K562 (cell line): ENCODE data around the gene PDE2A. TPM values are rescaled to one million over a fixed set of nuclear protein-coding genes. Genes with fewer than 3 reads are reported as not detected.

Experiments
- ATAC-seq: fragments of 200-7000 bp; cut with Tn5 transposase; 3 replicates; pipeline ENCODE4 v1.9.1; 2020; ENCODE audit warnings: moderate library complexity
- BruUV-seq: library from RNA; stranded (reverse); fragments of 400-500 nt; replicated peaks from 2 replicates; lab custom pipeline; 2021; lab: Mats Ljungman, UMichigan
- CTCF ChIA-PET: fragments of 300-600 bp; formaldehyde crosslinking; extraction: SDS; loops from one replicate; lab custom pipeline; 2021; ENCODE audit warnings: low intra/inter-chr PET ratio; lab: Yijun Ruan, JAX
- POLR2A ChIA-PET: fragments of 300-600, 350-650 bp; sonication (Branson Sonifier 250); formaldehyde crosslinking; extraction: SDS; loops from one replicate; lab custom pipeline; 2021; ENCODE audit warnings: antibody characterized with exemption, inconsistent platforms; lab: Yijun Ruan, JAX
- DNase-seq, 4 experiments: peaks; one replicate each; pipeline versions ENCODE4 v3.0.0 to v3.0.0-alpha.2; 2011 to 2018; ENCODE audit warnings: low spot score in 3 of 4, mixed read lengths in 3 of 4; ENCODE audit errors: extremely low read depth in 1 of 4
- FAIRE-seq: peaks from 2 replicates; lab custom pipeline; 2011; peaks lifted over from hg19 to GRCh38; lab: Jason Lieb, UNC
- H2AFZ ChIP-seq: 2 replicates; pipeline ENCODE4 v1.6.0; 2011; ENCODE audit warnings: low read depth, low read length, control low read depth, inconsistent platforms
- H3K27ac ChIP-seq: fragments of 200-600 bp; 3 replicates; pipeline ENCODE4 v1.8.0; 2011; ENCODE audit warnings: low read depth, mild to moderate bottlenecking, control low read depth, inconsistent platforms, low read length, moderate library complexity, mixed read lengths; ENCODE audit errors: extremely low read depth
- H3K27me3 ChIP-seq, 2 experiments: fragments of 300-600 bp in 1 of 2; 2 replicates in 1 of 2; 3 replicates in 1 of 2; pipeline versions ENCODE4 v1.6.0 to v1.8.0; 2011; ENCODE audit warnings: inconsistent platforms in 2 of 2, low read length in 2 of 2, mild to moderate bottlenecking in 1 of 2, mixed read lengths in 1 of 2, moderate library complexity in 1 of 2; ENCODE audit not compliant: control insufficient read depth in 2 of 2, insufficient read depth in 2 of 2
- H3K36me3 ChIP-seq: fragments of 300-600 bp; 3 replicates; pipeline ENCODE4 v1.8.0; 2011; ENCODE audit warnings: mild to moderate bottlenecking, low read length, inconsistent platforms; ENCODE audit not compliant: control insufficient read depth, insufficient read depth
- H3K4me1 ChIP-seq, 2 experiments: fragments of 200-600 bp in 1 of 2; replicated peaks in 1 of 2; 2 replicates in 1 of 2; 3 replicates in 1 of 2; pipeline versions ENCODE4 v1.5.1 to v1.8.0; 2011; ENCODE audit warnings: inconsistent platforms in 2 of 2, low read length in 2 of 2, mild to moderate bottlenecking in 1 of 2, mixed read lengths in 1 of 2, moderate library complexity in 1 of 2; ENCODE audit not compliant: control insufficient read depth in 2 of 2, insufficient read depth in 2 of 2
- H3K4me2 ChIP-seq: 2 replicates; pipeline ENCODE4 v1.6.1; 2011; ENCODE audit warnings: low read length, control low read depth, inconsistent platforms, mixed read lengths; ENCODE audit not compliant: insufficient read depth
- H3K4me3 ChIP-seq: fragments of 200-600 bp; sonication (generic), shearing (Covaris generic); 2 replicates; pipeline ENCODE4 v1.5.1; 2016; ENCODE audit warnings: control low read depth, inconsistent platforms
- H3K79me2 ChIP-seq: fragments of 200-600 bp; 3 replicates; pipeline ENCODE4 v1.8.0; 2011; ENCODE audit warnings: low read length, inconsistent platforms; ENCODE audit not compliant: control insufficient read depth, insufficient read depth
- H3K9ac ChIP-seq, 2 experiments: 2 replicates each; pipeline versions ENCODE4 v1.6.0 to v1.6.1; 2011; ENCODE audit warnings: low read depth in 2 of 2, low read length in 2 of 2, control low read depth in 1 of 2, inconsistent platforms in 1 of 2, mild to moderate bottlenecking in 1 of 2, mixed read lengths in 1 of 2; ENCODE audit not compliant: insufficient read depth in 1 of 2
- H3K9me1 ChIP-seq: one replicate; pipeline ENCODE4 v1.6.0; 2011; ENCODE audit warnings: inconsistent platforms, mild to moderate bottlenecking, low read length, moderate library complexity; ENCODE audit not compliant: control insufficient read depth, insufficient read depth
- H3K9me3 ChIP-seq: replicated peaks from 2 replicates; pipeline ENCODE4 v1.5.1; 2011; ENCODE audit warnings: low read depth, low read length, inconsistent platforms; ENCODE audit not compliant: control insufficient read depth, insufficient read depth
- H4K20me1 ChIP-seq: replicated peaks from 2 replicates; pipeline ENCODE4 v1.6.1; 2011; ENCODE audit warnings: low read length, inconsistent platforms, mixed read lengths; ENCODE audit not compliant: control insufficient read depth, insufficient read depth
- CBX5 ChIP-seq: IDR thresholded peaks from 2 replicates; pipeline ENCODE4 v1.6.1; 2014; ENCODE audit warnings: low read depth, borderline replicate concordance
- CSDE1 ChIP-seq, 2 experiments: fragments of 450-650 bp; IDR thresholded peaks; 2 replicates each; pipeline ENCODE4 v1.6.1; 2016; ENCODE audit warnings: mild to moderate bottlenecking in 1 of 2
- ILF3 ChIP-seq: fragments of 450-650 bp; IDR thresholded peaks from 2 replicates; pipeline ENCODE4 v1.6.1; 2018; ENCODE audit warnings: antibody characterized with exemption, mild to moderate bottlenecking, moderate library complexity, borderline replicate concordance
- SMAD1 ChIP-seq: fragments of 150-350 bp; IDR thresholded peaks from 2 replicates; pipeline ENCODE4 v1.6.1; 2014; ENCODE audit warnings: low read length, low read depth; ENCODE audit not compliant: partially characterized antibody
- STAG1 ChIP-seq: sonication (generic); formaldehyde crosslinking; IDR thresholded peaks from 2 replicates; pipeline ENCODE4 v1.5.0; 2020; ENCODE audit warnings: missing genetic modification reagents, borderline replicate concordance
- STAT5A ChIP-seq: IDR thresholded peaks from 2 replicates; pipeline ENCODE4 v1.6.1; 2012; ENCODE audit warnings: low read length, inconsistent platforms, borderline replicate concordance
- SUPT5H ChIP-seq: fragments of 450-650 bp; IDR thresholded peaks from 2 replicates; pipeline ENCODE4 v1.6.1; 2016
- ZNF512 ChIP-seq: IDR thresholded peaks from 2 replicates; pipeline ENCODE4 v1.6.1; 2016; ENCODE audit warnings: missing genetic modification characterization, missing compliant biosample characterization
- ZNF609 ChIP-seq: sonication (generic); formaldehyde crosslinking; IDR thresholded peaks from 2 replicates; pipeline ENCODE4 v1.8.1; 2023; ENCODE audit warnings: missing genetic modification reagents, mild to moderate bottlenecking, borderline replicate concordance
- WGBS: fragments of 100-300 bp; shearing (Covaris generic); methylation state at CpG from one replicate; pipeline ENCODE4 v1.1.6; 2016; ENCODE audit warnings: low coverage, mixed read lengths; ENCODE audit not compliant: insufficient coverage; ENCODE audit errors: missing lambda C conversion rate; 5-methylcytosine and 5-hydroxymethylcytosine counted together
- in situ Hi-C: fragments of 300-500 bp; cut with MboI; formaldehyde crosslinking; loops from 4 replicates; pipeline ENCODE4 v1.15.0; 2018; ENCODE audit warnings: inconsistent platforms, mixed read lengths
- intact Hi-C: fragments of 100-400 bp; cut with micrococcal nuclease; formaldehyde crosslinking; loops from 2 replicates; pipeline ENCODE4 v1.14.2; 2022
- polyA plus RNA-seq, 8 experiments: library from polyadenylated mRNA; depleted of rRNA in 4 of 8; stranded (reverse) in 5 of 8; unstranded in 3 of 8; fragments of >200 nt; fragmentation: Nextera tagmentation in 2 of 8; fragmentation: Illumina TruSeq in 1 of 8; extraction: Ambion mirVana in 2 of 8; extraction: Trizol in 1 of 8; gene quantifications; 2 replicates each; pipeline versions ENCODE4 v1.2.1 to v1.2.3, GENCODE V29; 2011 to 2014; ENCODE audit warnings: inconsistent platforms in 1 of 8, missing spikeins in 1 of 8
- total RNA-seq, 7 experiments: library from RNA; depleted of rRNA in 6 of 7; stranded (reverse); fragments of >200 nt in 6 of 7; fragmentation: Illumina TruSeq in 2 of 7; extraction: Trizol in 2 of 7; gene quantifications; 2 replicates each; pipeline versions ENCODE4 v1.2.1 to v1.2.3, GENCODE V29; 2011 to 2021; ENCODE audit warnings: low replicate concordance in 1 of 7

The PDE2A gene
- total and polyA plus RNA-seq, 9 of the 15 experiments (the other 6 are each of a cell fraction or from before 2014, with no cell fraction given): 0.07 to 15.2 (median 1.6) TPM; not detected in 1

- Histone ChIP-seq H3K4me1 (peaks cover 0 to 7% of the 10 kb centered on the region in 2 experiments; a peak in 2 of 5 replicates), H3K9me1 (no peaks in the 10 kb centered on the region), H3K27me3 (peaks cover 0 to 53% of the 10 kb centered on the region in 2 experiments; a peak in 3 of 5 replicates), H3K36me3 (no peaks in the 10 kb centered on the region), H3K4me3 (no peak overlapping the region), H3K79me2 (no peaks in the 10 kb centered on the region), H3K27ac (no peak overlapping the region), H3K4me2 (no peak overlapping the region), H2AFZ (no peak overlapping the region), H3K9ac (peak overlapping the region in 1 of 2 experiments; percentile 22; a peak in 1 of 4 replicates)
- ATAC-seq (no peak), FAIRE-seq (no peak), DNase-seq (no peak)
- no TSS peak for BruUV-seq
- 3% methylated on average over 4 of the region's 4 CpGs for WGBS
- POLR2A ChIA-PET: no interaction called here
- intact Hi-C loops: no loop called here
- TF ChIP-seq SUPT5H (no peak), SMAD1 (no peak), ZNF609 (no peak), ZNF512 (tag) (no peak), CBX5 (no peak), CSDE1 (IDR thresholded peaks at IDR 0.05) (no peak), ILF3 (no peak), STAT5A (no peak), STAG1 (CRISPR knock-in tag) (no peak)
- TF ChIP-seq, all 486 proteins: peak for 0
- CTCF ChIA-PET: no interaction called here
- Histone ChIP-seq H3K9me3 (peaks cover 8% of the 10 kb centered on the region), H4K20me1 (0 out of 2 replicates have a peak, but pooled peaks cover 5% of the 10 kb centered on the region)
- in situ Hi-C loops: loop anchor here (10.0 kb wide), 1 partner anchor 195 kb away; no protein-coding TSS in a partner anchor
Measured at GRCh38 chr11:72670041-72670440, 4.2 kb downstream of the PDE2A start.
